CD4-positive, alpha-beta memory T cell (primary cell): Measurements from ENCODE around the gene SLC4A3. TPM values are rescaled to one million over a fixed set of nuclear protein-coding genes. Genes with fewer than 3 reads are reported as not detected.

Experiments used
- CTCF ChIA-PET: fragments of 350-600 bp; sonication (Branson Sonifier 250); formaldehyde crosslinking; loops from one replicate; lab custom pipeline; 2021; ENCODE audit warnings: inconsistent platforms; ENCODE audit not compliant: partially characterized antibody; lab: Charles Lee
- POLR2A ChIA-PET: fragments of 350-600 bp; sonication (Branson Sonifier 250); formaldehyde crosslinking; loops from one replicate; lab custom pipeline; 2021; ENCODE audit not compliant: partially characterized antibody; lab: Charles Lee
- DNase-seq, 5 donors: peaks; one replicate each; pipeline versions ENCODE4 v3.0.0 to v3.0.0-alpha.2; 2020 to 2022; ENCODE audit warnings: mixed read lengths in 1 of 5
- H3K27ac ChIP-seq: one replicate; pipeline ENCODE4 v1.7.0; 2013; ENCODE audit warnings: low read depth, low read length
- H3K27me3 ChIP-seq: 2 replicates; pipeline ENCODE4 v1.7.0; 2013; ENCODE audit warnings: mild to moderate bottlenecking, low read length, moderate library complexity; ENCODE audit not compliant: insufficient read depth
- H3K36me3 ChIP-seq: 2 replicates; pipeline ENCODE4 v1.7.0; 2013; ENCODE audit warnings: mild to moderate bottlenecking, low read length, moderate library complexity; ENCODE audit not compliant: insufficient read depth
- H3K4me1 ChIP-seq: 2 replicates; pipeline ENCODE4 v1.7.0; 2013; ENCODE audit warnings: mild to moderate bottlenecking, low read length, moderate library complexity; ENCODE audit not compliant: insufficient read depth
- H3K4me3 ChIP-seq, 2 donors: one replicate each; pipeline ENCODE4 v1.7.0; 2013; ENCODE audit warnings: low read length in 2 of 2, mild to moderate bottlenecking in 1 of 2
- H3K9me3 ChIP-seq, 2 donors: one replicate each; pipeline ENCODE4 v1.7.0; 2013; ENCODE audit warnings: low read length in 2 of 2, control low read depth in 1 of 2; ENCODE audit not compliant: control insufficient read depth in 1 of 2
- H3K27ac Mint-ChIP-seq, 7 donors: one replicate each; pipeline ENCODE4 v1.8.0; 2020 to 2021; ENCODE audit warnings: mixed read lengths in 7 of 7, mild to moderate bottlenecking in 6 of 7, inconsistent platforms in 3 of 7, moderate library complexity in 3 of 7
- H3K27me3 Mint-ChIP-seq, 2 donors: one replicate each; pipeline ENCODE4 v1.8.0; 2020 to 2021; ENCODE audit warnings: mixed read lengths in 2 of 2
- H3K36me3 Mint-ChIP-seq, 2 donors: one replicate each; pipeline ENCODE4 v1.8.0; 2020 to 2021; ENCODE audit warnings: mixed read lengths in 2 of 2, inconsistent platforms in 1 of 2, mild to moderate bottlenecking in 1 of 2
- H3K4me1 Mint-ChIP-seq, 4 donors: one replicate each; pipeline ENCODE4 v1.8.0; 2020 to 2021; ENCODE audit warnings: mixed read lengths in 4 of 4, mild to moderate bottlenecking in 1 of 4
- H3K4me3 Mint-ChIP-seq, 8 donors: one replicate each; pipeline ENCODE4 v1.8.0; 2020 to 2021; ENCODE audit warnings: mixed read lengths in 8 of 8, mild to moderate bottlenecking in 7 of 8, moderate library complexity in 6 of 8, inconsistent platforms in 3 of 8
- H3K9me3 Mint-ChIP-seq, 8 donors: one replicate each; pipeline ENCODE4 v1.8.0; 2020 to 2021; ENCODE audit warnings: mixed read lengths in 8 of 8, mild to moderate bottlenecking in 5 of 8, inconsistent platforms in 3 of 8, moderate library complexity in 1 of 8
- intact Hi-C: fragments of 100-400 bp; cut with micrococcal nuclease; formaldehyde crosslinking; loops from one replicate; pipeline ENCODE4 v1.15.1; 2023
- polyA plus RNA-seq, 2 donors: library from polyadenylated mRNA; unstranded; fragments of 300-500 nt; fragmentation: Illumina TruSeq; gene quantifications; one replicate each; pipeline ENCODE4 v1.2.3, GENCODE V29; 2021
- total RNA-seq, 2 experiments: library from RNA; stranded (reverse); gene quantifications; one replicate each; pipeline ENCODE4 v1.2.3, GENCODE V29; 2021

Gene SLC4A3
- total and polyA plus RNA-seq, 4 experiments from 2014 or later = not detected

DNA sequence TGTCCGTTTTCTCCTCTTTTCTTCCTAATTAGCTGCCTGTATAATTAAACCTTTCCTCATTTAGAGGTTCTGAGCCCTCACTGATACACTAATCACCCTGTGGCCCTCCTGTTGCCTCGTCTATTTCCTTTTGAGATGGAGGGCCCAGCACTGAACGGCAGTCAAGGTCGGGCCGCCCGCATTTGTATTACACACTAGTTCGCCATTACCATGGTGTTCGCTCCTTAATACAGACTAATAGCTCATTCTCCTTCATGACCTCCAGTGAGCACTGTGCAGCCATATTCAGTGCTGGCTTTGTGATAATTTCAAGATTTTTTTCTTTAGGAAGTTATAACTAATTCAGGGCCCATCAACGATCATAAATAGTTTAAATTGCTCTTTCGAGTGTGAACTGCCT is 64.1 kb downstream of the SLC4A3 start:
- H3K27ac Mint-ChIP-seq = no peak overlapping the region
- no peak overlapping the region for H3K4me3 ChIP-seq
- H3K4me1 ChIP-seq = no peaks in the 10 kb centered on the region
- DNase-seq = no peak
- no peaks in the 10 kb centered on the region for H3K9me3 ChIP-seq
- H3K27ac ChIP-seq = no peak overlapping the region
- intact Hi-C loops = no loop called here
- peaks cover 0 to 2% (median 0%) of the 10 kb centered on the region in 4 donors for H3K4me1 Mint-ChIP-seq
- H3K4me3 Mint-ChIP-seq = no peak overlapping the region
- no peaks in the 10 kb centered on the region for H3K36me3 Mint-ChIP-seq
- H3K9me3 Mint-ChIP-seq = peaks cover 0 to 2% (median 0%) of the 10 kb centered on the region in 8 donors
- CTCF ChIA-PET = no interaction called here
- H3K36me3 ChIP-seq = no peaks in the 10 kb centered on the region
- H3K27me3 Mint-ChIP-seq = peaks cover 26 to 36% of the 10 kb centered on the region in 2 donors
- POLR2A ChIA-PET = no interaction called here
- H3K27me3 ChIP-seq = no peaks in the 10 kb centered on the region

Other genes with a start within 250 kb of the SLC4A3 start
- gene DNPEP, start 239.7 kb upstream of the SLC4A3 start, total RNA-seq = 10 to 100 TPM; 70.4 to 75.9 TPM
- gene DNPEP, start 239.7 kb upstream of the SLC4A3 start, polyA plus RNA-seq = 10 to 100 TPM; 57.8 to 73.3 TPM
- gene DES, start 209.3 kb upstream of the SLC4A3 start, total RNA-seq = not detected
- gene DES, start 209.3 kb upstream of the SLC4A3 start, polyA plus RNA-seq = not detected
- 1 to 10 TPM; 8.8 to 9.0 TPM for gene SPEG, start 192.8 kb upstream of the SLC4A3 start, total RNA-seq
- gene SPEG, start 192.8 kb upstream of the SLC4A3 start, polyA plus RNA-seq = under 1 TPM; 0.15 to 0.20 TPM
- 10 to 100 TPM; 45.2 to 48.3 TPM for gene GMPPA, start 128.7 kb upstream of the SLC4A3 start, total RNA-seq
- 10 to 100 TPM; 30.4 to 31.0 TPM for gene GMPPA, start 128.7 kb upstream of the SLC4A3 start, polyA plus RNA-seq
- under 1 TPM; 0.09 to 0.22 TPM for gene ASIC4, start 113.1 kb upstream of the SLC4A3 start, total RNA-seq
- not detected for gene ASIC4, start 113.1 kb upstream of the SLC4A3 start, polyA plus RNA-seq
- 1 to 10 TPM; 7.7 to 8.5 TPM for gene CHPF, start 83.8 kb upstream of the SLC4A3 start, total RNA-seq
- 1 to 10 TPM; 7.5 to 8.1 TPM for gene CHPF, start 83.8 kb upstream of the SLC4A3 start, polyA plus RNA-seq
- under 1 TPM; 0.67 to 0.76 TPM for gene TMEM198, start 83.6 kb upstream of the SLC4A3 start, total RNA-seq
- gene TMEM198, start 83.6 kb upstream of the SLC4A3 start, polyA plus RNA-seq = not detected
- under 1 TPM in 1 of 2 experiments, not detected in 1; 0.09 TPM for gene OBSL1, start 56.1 kb upstream of the SLC4A3 start, total RNA-seq
- gene OBSL1, start 56.1 kb upstream of the SLC4A3 start, polyA plus RNA-seq = not detected
- not detected for gene INHA, start 55.3 kb upstream of the SLC4A3 start, total RNA-seq
- not detected for gene INHA, start 55.3 kb upstream of the SLC4A3 start, polyA plus RNA-seq
- gene STK11IP, start 29.8 kb upstream of the SLC4A3 start, total RNA-seq = 10 to 100 TPM; 48.7 to 50.2 TPM
- 1 to 10 TPM; 8.3 to 9.8 TPM for gene STK11IP, start 29.8 kb upstream of the SLC4A3 start, polyA plus RNA-seq